ENCODE results near the gene CPNE5.

CPNE5 gene

DNA sequence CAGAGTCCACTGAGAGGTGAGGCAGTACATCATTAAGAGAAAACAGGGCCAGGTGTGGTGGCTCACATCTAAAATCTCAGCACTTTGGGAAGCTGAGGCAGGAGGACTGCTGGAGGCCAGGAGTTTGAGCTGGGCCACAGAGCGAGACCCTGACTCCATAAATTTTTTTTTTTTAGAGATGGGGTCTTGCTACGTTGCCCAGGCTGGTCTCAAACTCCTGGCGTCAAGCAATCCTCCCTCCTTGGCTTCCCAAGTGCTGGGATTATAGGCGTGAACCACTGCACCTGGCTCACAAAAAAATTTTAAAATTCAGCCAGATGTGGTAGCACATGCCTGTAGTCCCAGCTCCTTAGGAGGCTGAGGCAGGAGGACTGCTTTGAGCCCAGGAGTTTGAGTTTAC, 18.1 kb upstream of the CPNE5 start:
- no peak for DNase-seq (ENCODE audit: low read depth in 3 of 3)

DNA sequence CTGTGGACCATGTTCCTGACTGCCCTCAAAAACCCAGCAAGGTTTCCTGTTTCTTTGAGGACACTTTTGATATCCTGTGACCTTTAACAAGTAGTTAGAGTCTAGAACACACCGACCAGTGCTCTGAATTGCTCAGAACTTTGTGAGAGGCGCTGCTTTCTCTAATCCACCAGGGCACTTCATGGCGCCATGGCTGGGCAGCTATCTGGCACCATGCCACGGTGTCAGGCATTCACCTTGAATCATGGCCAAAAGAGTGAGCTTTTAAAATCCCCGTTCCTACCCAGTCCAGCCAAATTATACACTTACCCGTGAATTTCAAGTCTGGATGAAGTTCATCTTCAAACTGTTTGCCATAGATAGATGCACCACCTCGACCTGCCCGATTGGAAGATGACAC, 17.0 kb upstream of the CPNE5 start:
- no peak for DNase-seq (ENCODE audit: low read depth in 3 of 3)

DNA sequence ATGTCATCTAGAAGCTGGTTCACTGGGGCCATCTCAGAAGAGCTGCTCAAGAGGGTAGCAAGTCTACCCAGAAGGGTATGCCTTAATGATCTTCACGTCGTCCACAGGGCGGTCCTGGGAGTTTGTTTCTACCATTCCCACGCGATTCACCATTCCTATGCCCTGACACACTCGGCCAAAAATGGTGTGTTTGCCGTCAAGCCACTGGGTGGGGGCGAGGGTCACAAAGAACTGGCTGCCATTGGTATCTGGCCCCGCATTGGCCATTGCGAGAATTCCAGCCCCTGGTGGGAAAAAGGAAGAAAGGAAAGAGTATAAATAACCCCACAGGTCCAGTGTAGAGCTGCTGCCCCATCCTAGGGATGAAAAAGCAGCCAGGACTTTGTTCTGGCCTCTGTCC, 16.5 kb upstream of the CPNE5 start:
- no peak for DNase-seq (ENCODE audit: low read depth in 3 of 3)

DNA sequence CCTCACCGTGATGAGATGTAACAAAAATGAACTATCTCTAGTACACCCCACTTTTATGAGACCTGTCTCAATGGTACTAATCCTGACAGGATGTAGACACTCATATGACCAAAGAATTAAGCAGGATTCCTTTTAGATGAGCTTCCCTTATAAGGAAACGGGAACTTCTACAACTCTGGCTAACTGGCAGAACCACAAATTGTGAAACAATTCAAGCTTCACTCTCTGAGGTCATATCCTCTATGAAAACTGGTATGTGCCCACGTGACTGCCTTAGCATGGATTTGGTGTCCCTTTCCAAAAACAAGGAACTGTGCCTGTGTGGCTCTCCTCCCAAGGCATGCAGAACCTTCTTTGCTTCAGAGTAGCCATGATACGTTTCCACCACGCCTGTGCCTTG, 14.1 kb upstream of the CPNE5 start:
- no peak for DNase-seq (ENCODE audit: low read depth in 3 of 3)

DNA sequence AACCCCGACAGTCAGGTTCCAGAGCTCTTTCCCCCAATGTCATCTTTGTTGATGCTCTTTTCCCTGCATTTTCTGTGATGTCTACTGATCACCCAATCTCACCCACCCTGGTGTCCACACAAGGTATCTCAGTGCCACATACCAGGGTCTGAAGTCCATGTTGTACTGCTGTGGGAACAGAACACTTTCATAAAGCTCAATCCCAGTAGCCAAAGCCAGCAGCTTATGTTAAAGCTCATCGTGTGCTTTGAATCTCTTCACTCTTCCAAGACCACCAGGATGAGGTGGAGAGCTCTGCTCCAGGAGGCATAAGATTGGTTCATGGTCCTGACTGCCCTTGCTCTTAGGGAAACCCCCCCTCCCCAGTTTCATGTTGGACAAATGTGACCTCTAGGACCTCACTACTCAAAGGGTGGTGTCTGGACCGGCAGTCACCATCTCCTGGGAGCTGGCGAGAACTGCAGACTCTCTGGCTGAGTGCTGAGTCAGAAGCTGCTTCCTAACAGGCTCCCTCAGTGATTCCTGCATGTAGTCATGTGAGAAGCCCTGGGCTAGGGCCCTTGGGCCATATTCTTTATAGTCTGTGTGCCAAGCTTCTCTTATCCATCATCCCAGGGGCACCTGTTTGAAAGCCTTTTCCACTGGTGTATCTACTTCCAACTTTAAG, 13.4 kb upstream of the CPNE5 start:
- no peak for DNase-seq (ENCODE audit: low read depth in 3 of 3)

DNA sequence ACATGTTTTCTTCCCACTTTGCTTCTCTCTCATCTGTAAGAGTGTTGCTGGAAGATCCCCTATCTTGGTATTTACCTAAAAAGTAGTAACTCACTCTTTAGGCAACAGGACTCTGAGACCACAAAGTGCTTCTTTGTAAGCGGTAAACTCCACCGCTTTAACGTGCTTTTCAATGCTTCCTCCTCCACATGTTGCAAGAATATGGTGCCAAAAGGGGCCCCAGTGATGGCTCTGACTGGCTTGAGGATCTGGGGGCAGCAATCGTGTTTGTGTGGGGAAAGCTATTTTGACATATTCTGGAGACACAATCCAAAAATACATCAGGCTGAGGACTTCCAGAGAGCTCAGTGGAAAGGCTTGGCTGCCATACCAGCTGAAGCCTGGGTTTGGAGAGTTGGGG, 12.4 kb upstream of the CPNE5 start:
- no peak for DNase-seq (ENCODE audit: low read depth in 3 of 3)

DNA sequence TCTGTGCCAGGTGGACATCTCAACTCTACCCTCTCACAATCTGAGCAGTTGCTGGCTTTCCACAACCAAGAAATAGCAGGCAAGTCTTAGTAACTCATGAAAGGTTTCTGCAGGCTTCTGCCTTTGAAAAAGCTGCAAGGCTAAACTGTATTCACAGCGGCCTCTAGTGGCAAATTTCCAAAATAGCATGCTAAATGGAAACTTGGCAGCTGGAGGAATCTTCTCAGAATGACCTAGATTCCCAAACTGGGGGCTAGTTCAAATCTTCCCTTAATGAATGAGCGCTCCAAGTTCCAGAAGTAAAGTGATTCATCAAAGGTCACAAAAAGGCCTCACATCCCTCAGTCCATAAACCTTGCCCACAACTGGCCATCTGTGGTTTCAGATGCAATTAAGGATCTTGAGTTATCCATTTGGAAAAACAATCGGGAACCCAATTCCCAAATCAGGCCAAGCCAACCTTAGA, 11.9 kb upstream of the CPNE5 start:
- no peak for DNase-seq (ENCODE audit: low read depth in 3 of 3)

DNA sequence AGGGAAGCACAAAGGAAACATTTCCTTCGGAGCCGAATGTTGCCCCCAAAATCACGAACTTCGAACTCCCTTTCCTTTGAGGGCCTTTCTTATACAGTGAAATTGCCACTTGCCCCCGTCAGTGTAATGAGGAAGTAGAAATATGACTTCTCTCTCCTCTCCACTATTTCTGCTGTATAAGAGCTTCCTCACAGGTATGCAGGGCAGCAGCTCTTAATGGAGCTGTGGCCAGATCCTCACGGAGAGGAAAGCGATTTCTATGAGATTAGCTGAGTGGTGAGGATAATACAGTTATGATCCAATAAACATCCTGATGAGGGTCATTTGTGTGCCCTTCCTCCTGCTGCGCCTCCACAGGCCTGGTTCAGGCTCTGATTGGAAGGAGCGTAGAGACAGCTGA, 10.8 kb upstream of the CPNE5 start:
- DNase-seq (ENCODE audit: low read depth in 3 of 3): no peak

DNA sequence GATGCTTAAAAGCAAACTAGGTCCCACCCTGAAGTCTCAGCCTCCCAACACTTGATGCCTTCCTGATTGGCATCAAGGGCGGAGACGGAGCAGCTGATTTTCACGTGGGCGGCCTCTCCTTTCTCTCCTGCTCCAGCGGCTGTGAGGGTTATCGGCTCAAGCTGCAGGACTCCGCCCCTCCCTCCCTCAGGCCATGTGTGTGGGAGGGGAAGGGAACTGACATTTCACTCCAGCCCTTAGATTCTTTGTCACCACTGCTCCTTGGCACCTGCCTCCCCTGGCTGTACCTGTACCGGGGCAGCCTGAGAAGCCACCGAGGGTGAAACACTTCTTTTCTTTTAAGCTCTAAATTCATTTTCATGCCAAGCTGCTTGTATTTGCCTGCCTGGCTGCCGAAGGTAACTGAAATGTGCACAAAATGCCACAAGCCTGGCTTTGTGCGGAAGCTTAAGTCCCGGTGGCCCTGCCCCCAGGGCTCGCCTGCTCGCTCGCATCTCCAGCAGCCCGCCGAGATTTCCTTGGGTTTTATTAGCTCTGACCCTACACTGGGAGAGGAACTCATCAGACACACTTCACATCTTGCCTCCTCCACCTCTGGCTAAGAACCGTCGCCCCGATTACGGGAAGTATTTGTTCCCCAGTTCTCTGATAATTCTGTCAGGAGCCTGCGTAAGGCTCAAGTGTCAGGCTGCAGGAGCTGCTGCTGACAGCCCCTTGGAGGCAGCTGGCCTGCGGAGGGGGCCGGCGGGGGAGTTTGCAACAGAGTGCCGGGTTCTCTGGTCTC, 9.6 kb upstream of the CPNE5 start:
- no peak for DNase-seq (ENCODE audit: low read depth in 3 of 3)

DNA sequence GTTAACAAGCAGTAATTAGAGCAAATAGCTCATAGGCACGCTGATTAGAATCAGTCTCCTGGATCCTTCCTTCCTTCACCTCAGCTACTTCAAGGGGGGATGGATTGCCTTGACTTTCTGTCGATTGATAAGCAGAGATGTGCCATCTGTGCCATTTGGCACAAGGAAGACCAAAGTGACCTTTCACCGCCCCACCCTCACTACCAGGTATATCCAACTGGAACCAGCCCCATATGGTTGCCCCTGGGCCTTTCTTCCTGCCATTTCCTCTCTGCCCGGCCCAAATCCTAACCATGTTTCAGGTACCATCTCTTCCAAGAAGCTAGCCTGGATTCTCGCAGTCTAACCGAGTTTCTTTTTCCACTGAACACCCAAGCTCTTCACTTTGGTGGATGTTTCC, 8.7 kb upstream of the CPNE5 start:
- no peak for DNase-seq (ENCODE audit: low read depth in 3 of 3)

DNA sequence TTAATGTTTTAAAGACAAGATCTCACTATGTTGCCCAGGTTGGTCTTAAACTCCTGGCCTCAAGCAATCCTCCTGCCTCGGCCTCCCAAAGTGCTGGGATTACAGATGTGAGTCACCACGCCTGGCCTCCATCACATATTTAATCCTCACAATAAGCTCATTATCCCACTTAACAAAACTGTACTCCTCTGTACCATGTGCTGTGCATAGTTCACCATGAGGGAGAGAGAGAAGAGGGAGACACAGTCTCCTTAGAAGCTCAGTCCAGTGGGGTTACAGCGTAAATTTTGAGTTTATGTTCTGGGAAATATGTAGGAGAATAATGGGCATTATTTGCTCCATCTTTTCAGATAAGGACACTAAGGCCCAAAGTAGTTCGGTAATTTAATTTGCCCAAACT, 7.9 kb upstream of the CPNE5 start:
- no peak for DNase-seq (ENCODE audit: low read depth in 3 of 3)

DNA sequence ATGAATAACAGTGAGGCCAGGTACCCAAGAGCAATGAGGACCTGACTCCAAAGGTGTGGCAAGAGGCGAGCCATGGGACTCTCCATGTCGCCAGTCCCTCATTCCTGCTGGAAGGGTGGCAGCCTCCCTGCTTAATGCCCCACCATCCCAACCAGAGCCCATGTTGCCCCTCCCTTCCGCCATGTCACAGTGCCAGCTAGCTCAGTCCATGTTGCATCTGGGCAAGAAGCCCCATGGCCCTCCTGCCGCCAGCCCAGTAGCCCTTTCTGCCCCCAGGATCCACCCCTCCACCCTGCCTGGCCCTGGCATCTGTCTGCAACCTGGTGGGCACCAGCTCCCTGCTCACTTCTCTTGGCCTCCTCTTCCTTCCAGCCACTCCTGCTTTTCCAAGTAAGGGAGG, 6.0 kb upstream of the CPNE5 start:
- DNase-seq (ENCODE audit: low read depth in 3 of 3): no peak

DNA sequence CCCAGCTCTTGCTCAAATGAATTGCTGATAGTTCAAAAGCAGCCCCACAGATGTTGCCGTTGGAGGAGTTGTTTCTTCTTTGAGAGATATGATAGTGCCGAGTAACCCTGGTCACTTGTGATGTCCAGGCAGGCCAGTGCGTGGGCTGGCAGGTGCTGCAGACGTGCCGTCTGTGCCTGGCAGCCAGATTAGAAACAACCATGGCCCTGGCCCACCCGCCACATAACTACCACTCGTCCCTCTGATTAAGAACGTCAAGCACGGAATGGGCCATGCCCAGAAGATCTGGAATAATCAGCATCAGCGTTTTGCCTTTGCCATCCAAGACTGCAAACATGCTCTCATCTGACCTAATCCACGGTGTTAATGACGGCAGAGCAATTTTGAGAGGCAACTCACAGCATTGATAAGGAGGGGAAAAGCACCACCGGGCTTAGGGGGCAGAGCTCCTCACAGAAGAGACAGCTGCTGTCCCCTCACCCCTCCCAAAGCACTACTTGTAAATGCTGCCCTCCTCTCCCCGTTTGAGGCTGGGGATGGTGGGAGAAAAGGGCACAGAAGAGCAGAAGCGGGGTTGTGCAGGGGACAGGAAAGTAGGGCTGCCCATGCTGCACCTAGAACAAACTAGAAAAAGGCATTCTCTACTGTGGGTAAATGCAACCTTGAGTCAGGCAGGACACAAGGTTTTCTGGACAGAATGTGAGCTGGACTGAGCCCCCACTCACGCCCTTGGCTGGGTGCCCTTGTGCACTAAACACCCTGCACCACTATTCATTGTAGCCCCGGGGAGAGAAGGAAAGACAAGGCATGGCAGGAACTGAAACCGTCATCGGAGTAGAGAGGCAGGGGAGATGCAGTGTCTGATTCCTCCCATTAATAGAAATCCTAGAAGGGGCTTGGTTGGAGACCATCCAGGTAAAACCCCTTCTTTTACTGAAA, 5.3 kb upstream of the CPNE5 start:
- no peak for DNase-seq (ENCODE audit: low read depth in 3 of 3)

DNA sequence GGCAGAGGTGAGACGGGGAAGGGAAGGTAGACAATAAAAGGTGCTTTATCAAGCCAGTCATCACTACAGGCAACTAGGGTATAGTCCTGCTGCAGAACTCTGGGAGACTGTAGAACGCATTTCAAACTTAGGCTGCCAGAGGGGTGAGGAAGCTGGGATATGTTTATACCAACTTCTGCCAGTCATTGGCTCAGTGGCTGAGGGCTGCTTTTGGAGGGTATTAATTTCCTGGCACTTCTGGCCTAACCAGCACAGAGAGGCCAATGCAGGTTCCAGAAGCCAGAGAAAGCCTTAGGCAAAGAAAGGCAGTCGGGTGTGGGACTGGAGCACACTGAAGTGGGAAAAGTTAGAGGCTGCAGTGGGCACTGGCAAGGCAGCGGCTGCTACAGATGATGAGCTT, 3.9 kb upstream of the CPNE5 start:
- no peak for DNase-seq (ENCODE audit: low read depth in 3 of 3)

DNA sequence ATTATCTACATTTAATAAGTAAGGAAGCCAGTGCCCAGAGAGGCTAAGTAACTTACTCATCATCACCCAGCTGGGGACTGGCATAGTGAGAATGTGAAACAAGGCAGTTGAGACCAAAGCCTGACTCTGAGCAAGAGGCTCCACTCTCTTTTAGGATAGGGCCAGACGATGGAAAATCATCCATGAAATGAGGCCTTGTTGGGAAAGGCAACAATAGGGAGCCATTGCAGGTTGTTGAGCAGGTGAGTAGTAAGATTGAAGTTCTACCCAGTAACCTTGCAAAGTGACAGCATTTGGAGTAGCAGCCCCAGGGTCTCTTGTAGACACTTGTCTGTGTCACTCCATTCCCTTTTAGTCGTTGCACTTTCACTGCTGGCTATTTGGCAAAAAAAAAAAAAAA, 2.5 kb upstream of the CPNE5 start:
- no peak for DNase-seq (ENCODE audit: low read depth in 3 of 3)

DNA sequence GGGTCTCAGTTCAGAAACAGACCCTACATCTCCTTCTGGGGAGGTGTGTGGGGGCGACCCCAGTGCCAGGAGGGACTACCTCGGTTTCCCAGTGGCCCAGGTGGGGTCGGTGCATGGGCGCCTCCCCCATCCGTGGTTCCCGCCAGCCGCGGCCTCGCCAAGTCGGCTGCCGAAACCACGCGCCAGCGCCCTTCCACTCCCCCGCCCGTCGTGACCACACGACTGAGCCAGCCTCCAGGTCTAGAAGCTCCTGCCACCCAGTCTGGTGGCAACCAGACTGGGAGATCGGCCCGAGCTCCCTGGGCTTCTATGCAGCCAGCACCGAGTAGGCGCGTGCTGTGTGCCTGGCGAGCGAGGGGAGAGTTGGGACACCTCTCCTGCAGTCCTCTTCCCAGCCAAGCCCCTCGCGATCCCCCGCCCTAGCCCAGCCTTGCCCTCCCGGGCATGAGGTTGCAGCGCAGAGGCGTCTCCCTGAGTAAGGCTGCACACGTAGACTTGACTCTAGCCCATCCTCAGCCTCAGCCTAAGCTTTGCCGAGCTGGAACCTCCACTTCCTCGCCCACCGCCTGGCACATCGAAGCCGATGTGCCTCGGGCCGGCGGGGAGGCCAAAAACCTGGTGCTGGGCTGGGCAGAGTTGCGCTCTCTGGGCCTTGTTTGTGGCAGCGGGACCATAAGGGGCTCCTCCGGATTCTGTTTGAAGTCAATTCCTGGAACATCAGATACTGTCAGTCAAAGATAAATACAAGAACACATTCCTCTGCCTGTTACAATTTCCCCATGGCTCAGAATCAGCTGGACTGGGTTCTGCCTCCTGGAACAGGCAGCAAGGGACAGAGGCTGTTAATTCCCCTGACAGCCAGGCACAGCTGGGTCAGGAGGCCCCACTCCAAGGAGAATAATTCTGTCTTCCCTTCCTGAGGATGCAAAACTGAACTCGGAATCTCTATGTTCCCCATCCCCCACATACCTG, 1.5 kb upstream of the CPNE5 start:
- peak; percentile 8 to 16 (median 15) for DNase-seq (ENCODE audit: low read depth in 3 of 3)

DNA sequence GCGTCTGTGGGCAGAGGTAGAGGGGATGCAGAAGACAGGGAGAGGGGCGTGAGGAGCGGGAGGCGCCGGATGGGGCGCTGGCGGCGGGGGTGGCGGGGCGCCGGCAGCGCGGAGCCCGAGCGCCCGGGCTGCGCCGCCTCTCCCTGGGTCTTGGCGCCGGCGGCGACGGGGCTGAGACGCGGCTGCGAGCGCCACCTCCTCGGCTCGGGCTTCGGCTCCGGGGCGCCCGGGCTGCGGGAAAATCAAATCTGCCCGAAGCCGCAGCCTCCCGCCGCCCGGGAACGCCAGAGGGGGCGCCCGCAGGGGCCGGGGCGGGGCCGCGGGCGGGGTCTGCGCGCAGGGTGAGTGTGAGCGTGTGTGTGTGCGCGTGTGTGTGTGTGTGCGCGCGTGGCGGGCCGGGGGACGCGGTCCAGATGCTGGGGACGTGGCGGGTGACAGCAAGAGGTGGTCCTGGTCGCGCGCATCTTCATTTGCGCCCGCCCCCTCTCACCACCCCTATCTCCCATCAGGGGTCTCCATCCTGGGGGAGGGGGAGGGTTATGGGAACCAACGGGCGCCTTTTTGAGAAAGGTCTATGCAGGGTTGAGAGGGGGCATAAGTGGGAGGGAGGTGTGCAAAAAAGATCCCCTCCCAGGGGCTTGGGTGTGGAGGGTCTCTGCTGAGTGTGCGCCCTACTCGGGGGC, 646 bp upstream of the CPNE5 start:
- peak; percentile 15 to 21 (median 16) for DNase-seq (ENCODE audit: low read depth in 3 of 3)

DNA sequence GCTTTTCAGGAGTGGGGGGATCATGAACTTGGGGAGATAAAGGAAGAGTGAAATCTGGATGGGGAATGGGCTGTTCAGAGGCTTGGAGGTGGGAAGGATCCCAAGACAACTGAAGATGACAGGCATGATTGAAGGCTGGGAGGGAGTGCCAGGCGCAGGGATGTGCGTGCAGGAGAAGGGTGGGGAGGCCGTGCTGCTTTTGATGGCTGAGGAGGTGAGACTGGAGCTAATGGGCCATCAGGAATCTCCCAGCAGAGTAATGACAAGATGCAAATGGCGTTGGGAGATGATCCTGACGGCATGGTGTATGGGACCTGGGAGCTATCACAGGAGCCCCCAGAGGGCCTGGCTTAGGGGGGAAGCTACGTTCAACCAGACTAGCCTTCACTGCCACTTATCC, 1.6 kb downstream of the CPNE5 start:
- no peak for DNase-seq (ENCODE audit: low read depth in 3 of 3)

DNA sequence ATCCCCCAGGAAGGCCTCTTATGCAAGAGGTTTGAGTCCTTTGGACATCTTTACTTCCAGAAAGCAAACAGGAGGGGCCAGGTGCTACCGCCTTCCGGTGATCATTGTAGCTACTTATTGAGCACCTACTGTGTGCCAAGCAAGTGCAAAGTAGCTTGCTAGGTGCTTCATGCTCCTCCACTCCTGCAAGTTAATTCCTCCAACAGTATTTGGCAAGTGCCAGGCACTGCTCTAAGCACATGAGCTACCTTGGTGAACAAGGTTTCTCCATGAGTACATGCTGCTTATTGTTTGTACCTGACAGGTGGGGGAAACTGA, 2.3 kb downstream of the CPNE5 start:
- DNase-seq (ENCODE audit: low read depth in 3 of 3): no peak

DNA sequence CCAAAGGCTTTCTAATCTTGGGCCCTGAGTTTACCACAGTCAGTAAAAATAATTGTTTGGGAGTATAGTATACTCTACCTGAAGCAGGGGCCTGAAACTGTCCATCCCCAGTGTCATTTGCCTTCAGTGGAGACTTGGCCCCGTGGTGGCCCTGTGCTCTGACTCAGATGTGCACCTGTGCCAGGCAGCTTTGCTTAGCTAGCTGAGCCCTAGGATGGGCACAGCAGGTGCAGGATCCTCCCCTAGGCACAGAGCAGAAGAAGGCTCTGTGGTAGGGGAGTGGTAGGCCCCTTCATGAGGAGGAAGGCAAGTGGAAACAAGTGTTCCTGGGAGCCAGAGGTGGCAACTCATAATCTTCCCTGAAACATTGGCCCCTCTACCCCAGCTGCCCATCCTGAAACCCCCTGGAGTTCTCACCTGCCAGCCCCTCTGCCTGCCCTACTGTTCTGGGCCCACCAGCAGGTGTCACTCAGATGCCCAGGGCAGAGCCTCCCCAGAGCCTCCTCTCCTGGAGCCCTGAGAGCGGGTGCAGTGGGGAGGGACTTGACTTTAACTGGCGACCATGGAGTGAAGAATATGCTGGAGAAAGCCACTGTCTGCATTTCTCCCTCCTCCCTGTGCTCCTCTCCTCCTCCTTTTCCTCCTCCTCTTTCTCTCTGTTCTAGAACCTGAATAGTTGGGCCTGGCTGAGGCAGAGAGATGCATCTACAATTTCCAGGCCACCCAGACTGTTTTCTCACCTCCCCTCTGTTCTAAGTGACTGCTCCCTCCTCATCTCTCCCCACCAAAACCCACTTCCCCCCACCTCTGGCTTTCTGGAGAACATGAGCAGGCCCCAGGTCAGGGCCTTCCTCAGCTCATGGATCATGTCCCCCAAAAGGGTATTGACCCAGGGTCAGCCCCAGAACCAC, 2.9 kb downstream of the CPNE5 start:
- DNase-seq (ENCODE audit: low read depth in 3 of 3): no peak
